IPS-NIHi7 (cell line): Measurements from ENCODE around the gene PTK6.
"Not testable (repeated sequence)": the region's sequence is repeated elsewhere in the genome, so short reads cannot be mapped to it uniquely, and the experiment has no call there.

Experiments
- DNase-seq: peaks from one replicate; pipeline ENCODE4 v3.0.0; 2012; ENCODE audit warnings: mixed read lengths; ENCODE audit errors: extremely low spot score

The PTK6 gene

DNA sequence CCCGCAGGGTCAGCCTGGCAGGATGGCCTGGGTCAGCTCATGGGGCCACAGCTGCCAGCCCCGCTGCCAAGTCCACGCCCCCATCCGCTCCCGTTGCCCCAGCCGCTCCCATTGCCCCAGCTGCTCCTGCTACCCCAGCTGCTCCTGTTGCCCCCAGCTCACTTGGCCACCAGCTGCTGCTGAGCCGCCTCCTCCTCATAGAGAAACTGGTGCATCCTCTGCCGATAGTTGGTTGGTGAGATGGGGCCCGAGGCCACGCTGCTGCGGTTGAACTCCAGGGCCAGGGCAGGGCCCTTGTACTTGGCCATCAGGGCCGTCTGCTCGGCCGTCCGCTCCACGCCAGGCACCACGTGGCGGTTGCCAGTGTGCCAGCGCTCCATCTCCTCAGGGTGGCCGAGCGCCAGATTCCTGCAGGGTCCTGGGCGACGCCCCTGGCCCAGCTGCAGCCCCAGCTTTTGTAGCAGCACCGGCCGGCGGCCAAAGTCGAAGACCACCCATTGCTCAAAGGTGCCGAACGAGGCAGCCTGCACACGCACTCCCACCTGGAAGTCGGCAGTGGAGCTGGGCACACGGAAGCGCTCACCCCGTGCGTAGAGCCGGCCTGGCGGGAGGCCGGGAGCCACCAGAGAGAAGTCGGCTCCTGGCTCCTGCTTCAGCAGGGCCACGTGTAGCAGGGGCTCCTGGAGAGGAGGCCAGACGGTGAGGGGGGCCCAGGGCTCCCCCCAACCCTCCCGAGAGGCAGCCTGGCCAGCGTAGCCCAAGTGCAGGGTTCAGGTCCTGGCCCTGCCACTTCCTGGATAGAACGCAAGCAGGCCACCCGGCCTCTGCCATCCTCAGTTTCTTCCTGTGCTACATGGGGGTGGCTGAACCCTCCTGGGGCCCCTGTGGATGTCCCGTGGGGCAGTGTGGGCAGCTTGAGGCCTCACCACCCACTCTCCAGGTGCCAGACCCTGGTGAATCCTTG, 32.1 kb upstream of the PTK6 start:
- DNase-seq = no peak

DNA sequence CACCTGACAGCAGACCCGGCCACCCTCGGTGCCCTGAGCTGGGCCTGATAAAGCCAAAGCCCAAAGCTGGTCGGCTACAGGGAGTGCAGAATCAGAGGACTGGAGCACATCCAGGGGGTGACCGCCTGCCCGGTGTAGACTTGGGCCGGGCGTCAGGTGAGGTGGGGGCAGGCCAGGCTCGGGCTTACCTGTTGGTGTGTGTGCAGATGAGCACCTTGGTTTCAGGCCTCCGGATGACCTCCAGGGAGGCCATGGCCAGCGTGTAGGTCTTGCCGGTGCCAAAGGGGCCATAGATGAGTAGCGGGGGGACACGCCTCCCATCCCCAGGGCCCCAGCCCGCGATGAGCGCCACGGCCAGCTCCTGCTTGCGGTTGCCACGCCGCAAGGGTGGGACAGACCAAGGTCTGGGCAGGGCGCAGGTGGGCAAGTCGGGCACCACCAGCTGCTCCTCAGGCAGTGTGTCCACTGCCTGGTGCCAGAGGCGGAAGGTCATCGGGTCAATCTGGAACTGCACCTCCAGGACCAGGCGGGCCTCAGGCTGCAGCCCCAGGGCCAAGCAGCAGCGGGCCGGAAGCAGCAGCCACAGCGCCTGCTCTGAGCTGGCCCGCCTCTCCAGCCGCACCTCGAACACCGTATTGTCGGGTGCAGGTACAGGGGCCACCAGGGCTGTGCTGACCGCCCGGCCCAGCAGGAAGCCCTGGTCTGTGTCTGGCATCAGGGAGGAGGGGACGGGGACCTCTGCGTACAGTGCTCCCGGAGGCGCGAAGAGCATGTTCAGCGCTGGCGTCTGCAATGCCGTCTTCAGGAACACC, 31.2 kb upstream of the PTK6 start:
- no peak for DNase-seq

DNA sequence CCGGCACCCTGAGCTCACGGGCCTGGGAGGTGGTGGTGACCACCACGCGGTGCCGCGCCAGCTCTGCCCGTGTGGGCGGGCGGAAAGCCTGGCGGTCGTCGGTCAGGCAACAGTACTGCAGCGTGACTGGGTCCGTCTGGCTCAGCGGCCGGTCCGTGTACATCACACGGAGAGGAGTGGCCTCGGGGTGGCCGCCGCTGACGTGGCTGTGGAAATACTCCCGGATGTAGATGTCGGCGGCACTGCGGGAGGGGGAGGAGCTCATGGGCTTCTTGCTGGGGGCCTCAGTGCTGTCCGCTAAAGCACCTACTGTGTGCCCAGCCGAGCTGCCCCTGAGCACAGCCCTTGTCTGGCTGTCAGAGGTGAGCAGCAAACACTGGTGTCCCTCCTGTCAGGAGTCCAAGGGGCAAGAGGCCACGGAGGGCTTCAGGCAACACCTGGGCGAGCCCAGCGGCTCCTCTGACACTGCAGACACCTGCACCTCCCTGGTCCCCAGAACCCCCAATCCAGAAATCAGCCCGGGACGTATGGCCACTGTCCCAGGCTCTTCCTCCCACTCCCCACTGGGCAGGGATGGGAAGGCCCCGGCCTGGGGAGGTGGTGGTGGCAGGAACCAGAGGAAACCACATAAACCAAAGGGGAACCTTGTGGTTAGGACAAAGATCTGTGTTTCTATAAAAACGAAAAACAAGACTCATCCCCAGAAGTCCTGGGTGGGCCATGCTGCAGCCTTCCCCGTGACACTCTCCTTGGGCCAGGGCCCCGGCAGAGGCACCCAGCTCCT, 30.4 kb upstream of the PTK6 start:
- no peak for DNase-seq

DNA sequence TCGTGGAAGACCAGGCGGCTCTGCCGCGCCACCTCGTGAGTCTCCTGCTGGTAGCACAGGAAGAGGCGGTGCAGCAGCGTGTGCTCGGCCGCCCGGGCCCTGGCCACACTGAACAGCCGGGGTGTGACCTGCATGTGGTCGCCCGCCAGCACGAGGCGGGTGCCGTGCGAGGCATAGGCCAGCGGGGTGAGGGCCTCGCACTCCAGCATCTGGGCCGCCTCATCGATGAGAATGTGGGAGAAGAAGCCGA, 29.9 kb upstream of the PTK6 start:
- no peak for DNase-seq

DNA sequence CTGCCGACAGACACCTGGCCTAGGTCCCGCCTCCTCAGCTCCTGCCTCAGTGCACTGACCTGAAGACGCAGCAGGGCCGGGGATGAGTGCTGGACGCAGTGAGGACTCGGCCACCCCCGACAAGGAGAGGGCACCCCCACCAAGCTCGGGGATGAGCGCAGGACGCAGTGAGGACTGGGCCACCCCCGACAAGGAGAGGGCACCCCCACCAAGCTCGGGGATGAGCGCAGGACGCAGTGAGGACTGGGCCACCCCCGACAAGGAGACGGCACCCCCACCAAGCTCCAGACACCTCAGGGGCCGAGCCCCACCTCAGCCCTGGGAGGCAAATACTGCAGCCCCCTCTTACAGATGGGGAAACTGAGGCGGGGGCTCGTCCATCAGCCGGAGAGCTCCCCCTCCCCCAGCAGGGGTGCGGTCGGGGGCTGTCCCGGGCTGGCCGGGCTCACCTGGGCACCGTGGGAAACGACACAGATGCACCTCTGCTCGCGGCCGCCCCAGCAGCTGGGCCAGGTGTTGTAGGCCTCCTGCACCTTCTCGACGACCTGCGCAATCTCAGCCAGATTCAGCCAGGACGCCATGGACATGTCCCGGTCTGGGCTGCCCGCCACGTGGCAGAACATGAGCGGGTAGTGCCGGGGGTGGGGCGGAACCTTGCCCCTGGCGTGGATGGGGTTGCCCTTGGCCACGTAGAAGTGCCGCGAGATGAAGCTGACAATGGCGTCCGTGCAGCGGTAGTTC, 29.4 kb upstream of the PTK6 start:
- DNase-seq = no peak

DNA sequence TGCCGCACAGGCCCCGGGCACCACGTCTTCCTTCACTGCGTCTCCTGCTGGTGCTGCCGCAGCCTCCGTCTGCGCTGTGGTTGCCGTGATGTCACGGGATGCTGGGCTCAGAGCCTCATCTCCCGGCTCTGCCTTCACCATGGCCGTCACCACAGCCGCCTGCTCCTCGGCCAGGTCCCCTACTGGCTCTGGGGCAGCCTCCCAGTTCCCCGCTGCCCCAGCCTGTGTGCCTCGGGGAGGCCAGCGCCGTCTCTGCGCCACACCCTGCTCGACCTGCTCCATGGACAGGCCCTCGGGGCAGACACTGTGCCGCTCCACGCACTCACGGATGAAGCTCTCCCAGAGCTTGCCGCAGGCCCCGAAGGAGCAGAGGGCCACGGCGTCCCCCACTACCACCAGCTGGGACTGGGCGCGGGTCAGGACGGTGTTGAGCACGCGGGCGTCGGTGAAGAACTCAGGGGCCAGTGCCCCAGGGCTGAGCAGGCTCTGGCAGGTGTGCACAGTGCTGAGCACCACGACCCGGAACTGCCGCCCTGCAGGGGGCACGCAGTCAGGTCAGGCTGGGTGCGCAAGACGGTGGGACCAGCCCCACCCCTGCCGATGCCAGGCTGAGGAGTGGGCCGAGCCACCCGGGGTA, 28.6 kb upstream of the PTK6 start:
- DNase-seq = no peak

DNA sequence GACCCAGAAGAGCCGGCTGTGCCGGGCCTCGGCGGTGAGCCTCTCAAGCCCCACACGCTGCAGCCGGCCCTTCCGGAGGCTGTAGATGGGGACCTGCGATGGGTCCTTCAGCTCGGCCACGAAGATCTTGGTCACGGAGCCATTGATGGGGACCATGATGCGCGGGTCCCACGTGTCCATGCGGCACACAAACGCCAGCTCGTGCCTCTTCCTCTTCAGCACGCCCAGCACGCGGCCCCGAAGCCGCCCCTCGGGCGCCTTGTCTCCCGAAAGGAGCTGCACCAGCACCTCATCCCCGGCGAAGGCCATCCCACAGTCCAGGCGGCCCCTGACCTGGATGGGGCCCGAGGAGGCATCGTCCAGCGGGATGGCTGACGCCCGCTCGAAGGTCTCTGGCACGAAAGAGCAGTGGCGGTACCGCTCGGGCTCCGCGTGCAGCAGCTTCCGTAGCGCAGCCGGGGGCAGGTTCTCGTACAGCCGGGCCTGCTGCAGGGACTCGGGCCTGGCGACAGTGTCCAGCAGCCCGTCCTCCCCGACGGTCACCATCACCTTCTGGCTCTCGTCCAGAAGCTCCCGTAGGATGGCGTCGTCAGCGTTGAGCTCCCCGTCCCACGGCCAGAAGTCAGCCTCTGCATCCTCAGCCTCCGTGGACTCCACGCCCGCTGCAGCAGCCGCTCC, 28.0 kb upstream of the PTK6 start:
- no peak for DNase-seq

DNA sequence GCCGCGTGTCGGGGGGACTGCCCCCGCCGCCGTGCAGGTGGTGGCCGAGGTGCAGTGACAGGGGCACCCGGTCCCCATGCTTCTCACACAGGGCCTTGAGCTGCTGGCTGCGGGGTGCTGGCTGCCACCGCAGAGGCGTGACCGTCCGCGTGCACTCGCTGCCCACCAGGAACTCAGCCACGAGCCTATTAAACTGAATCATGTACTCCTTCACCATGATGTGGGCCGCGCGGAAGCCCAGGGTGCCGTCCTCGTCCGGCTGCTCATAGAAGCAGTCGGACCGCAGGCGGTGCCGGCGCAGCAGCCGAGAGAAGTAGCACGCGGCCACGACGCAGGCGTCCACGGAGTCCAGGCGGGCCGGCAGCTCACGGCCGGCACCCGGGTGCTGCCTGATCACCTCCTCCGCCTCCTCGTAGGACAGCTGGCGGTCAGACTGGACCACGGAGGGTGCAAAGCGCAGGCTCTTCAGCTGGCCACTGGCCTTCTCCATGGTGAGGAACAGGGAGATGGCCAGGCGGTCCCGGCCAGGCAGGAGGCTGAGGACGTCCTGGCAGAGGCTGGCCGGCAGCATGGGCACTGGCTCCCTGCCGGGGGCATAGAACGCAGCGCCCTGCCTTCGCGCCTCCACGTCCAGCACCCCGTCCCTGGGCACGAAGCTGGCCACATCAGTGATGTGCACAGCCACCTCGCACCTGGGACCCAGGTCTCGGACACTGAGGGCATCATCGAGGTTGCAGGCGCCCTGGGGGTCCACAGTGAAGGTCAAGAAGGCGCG, 27.0 kb upstream of the PTK6 start:
- no peak for DNase-seq

DNA sequence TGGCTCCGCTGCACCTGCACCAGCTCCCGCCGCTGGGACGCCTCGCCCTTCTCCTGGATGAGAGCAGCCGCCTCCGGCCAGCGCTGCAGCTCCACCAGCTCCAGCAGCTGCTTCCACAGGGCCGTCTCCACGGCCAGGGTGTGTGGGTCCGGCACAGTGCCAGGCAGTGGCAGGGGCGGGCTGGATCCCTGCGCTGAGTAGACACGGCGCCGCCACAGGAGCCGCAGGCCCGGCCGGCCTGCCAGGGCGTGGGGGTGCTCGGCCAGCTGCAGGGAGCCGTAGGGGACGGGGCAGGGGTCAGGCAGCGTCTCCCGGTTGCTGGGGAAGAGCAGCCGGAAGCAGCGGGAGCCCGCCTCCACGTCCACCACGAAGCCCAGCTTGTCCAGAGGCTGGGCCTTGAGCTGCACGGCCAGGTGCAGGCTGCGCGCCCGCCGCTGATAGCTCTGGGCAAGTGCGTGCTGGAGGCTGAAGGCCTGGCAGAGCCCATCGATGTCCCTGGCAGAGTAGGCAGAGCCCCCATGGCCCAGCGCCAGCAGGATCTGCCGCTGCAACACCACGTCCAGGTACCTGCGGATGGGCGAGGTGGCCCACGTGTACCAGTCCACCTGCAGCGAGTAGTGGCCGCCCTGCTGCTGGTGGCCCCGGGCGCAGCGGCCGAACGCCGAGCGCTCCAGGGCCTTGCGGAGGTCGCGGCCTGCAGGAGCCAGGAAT, 26.2 kb upstream of the PTK6 start:
- no peak for DNase-seq

DNA sequence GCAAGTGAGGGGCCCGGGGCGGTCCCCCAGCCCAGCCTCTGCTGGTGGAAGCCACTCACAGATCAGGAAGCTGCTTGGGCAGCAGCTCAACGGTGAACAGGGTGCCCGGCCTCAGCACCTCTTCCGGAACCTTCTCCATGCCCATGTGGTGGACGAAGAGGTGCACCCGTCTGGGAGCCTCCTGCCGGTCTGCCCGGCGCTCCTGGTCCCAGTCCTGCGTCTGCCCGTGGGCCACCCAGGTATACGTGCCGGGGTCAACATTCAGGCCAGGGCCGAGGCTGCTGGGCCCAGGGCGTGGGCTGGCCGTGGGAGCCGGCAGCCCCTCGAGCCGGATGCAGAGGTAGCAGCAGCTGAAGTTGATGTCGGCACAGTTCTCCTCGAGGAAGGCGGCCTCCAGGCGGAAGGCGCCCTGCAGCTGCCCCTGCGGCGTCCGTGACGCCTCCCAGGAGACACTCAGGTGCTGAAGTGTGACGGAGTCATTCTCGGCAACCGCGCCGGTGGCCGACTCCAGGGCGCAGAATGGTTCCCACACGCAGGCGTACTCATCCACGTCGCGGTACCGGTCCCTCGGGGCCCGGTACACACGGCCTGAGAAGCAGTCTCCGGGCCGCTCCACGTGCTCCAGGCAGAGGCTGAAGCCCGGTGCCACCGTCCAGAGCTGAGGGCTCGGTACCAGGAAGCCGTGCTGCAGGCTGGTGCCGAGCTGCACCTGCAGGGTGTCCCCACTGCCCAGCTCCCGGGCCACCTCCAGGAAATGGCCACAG, 25.5 kb upstream of the PTK6 start:
- no peak for DNase-seq

DNA sequence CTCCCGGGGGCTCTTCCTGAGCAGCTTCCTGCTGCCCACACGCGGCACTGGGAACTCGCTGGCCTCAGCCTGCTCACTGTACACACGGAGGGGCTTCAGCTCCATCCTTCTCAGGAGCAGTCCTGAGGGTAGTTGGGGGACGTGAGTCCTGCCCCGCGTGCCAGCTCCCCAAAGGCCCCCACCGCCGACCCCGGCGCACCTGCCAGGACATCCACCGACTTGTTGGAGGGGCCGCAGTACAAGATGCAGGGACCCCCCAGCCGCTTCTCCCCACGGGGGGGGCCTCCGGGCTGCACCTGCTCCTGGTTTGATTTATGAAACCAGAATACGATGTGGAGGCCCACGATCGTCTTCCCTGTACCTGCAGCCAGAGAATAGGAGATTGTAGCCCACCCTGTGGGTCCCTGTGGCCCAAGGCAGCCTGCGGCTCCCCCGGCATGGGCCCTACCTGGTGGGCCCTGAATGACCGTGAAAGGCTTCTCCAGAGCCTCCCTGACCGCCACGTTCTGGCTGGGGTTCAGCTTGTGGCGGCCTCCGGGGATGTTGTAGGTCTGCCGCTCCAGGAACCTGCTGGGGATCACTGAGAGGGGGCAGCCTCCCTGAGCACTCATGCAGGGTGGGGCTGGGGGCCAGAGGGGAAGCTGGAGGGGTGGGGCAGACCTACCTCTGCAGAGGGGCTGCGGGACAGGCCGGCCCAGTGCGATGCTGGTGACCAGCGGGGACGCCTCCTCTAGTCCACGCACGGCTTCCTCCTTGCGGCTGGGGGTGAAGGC, 24.6 kb upstream of the PTK6 start:
- DNase-seq = no peak

DNA sequence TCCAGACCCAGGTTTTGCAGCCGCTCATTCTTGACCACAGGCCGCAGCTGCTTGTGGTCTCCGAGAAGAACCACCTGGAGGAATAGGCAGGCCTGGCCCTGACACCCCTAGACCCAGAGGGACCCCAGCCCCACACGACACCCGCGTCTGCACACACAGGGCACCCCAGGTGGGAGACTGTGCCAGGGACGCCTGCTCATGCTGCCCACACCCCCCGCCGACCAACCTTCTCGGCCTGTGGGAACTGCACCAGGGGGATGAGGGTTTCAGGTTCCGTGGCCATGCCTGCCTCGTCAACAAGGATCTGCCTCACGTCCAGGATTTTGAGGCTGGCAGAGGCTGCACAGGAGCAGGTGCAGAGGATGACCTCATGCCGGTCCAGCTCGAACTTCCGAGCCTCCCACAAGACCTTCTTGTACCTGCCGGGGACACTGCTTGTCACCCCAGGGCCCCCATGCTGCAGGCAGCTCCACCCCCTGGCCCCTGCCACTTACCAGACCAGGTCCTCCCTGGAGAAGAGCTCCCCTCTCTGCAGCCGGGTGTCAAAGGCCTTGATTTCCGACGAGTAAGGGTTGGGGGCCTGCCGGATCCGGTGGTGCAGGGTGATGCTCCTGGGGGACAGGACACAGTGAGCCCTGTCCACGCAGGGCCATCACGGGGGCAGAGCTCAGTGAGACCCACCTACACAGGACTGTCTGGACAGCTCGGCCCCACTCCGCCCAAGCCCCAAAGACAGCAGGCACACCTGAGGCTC, 23.9 kb upstream of the PTK6 start:
- DNase-seq = no peak

DNA sequence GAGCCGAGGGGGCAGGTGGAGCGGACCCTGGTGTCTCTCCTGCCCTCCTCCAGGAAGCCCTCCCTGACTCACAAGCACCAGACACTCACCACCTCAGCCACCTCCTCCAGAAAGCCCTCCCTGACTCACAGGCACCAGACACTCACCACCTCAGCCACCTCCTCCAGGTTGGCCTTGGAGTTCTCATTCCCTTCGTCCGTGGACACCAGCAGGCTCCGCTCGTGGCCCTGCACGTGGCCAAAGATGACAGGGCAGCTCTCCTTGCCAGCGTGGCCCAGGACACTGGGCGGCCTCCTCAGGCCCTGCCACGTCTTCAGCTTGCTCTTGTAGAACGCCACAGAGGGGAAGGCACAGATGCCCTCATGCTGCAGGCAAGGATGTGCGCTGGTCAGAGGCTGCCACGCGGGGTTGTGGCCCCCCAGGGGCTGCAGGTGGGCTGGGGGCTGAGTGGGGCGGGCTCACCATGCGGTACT, 23.2 kb upstream of the PTK6 start:
- DNase-seq = no peak

DNA sequence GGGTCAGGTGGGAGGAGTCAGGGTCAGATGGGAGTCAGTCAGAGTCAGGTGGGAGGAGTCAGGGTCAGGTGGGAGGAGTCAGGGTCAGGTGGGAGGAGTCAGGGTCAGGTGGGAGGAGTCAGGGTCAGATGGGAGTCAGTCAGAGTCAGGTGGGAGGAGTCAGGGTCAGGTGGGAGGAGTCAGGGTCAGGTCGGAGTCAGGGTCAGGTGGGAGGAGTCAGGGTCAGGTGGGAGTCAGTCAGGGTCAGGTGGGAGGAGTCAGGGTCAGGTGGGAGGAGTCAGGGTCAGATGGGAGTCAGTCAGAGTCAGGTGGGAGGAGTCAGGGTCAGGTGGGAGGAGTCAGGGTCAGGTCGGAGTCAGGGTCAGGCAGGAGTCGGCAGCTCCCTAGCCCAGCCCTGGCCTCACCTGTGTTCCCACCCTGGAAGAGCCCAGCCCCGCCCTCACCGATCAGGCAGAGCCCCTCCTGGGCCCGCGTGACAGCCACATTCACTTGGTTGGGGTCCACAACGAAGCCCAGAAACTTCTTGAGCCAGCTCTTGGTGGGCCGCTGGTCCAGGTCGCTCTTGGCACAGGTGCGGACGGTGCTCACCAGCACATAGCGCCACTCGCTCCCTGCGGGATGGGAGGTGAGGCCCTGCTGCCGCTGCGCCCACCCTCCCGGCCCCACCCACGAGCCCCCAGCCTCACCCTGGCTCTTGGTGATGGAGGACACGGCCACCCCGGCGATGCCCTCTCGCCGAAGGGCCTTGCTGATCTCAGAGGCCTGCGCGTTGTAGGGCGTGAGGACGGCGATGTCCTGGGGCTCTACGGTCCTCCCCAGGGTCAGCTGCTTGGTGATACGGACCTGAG, 22.5 kb upstream of the PTK6 start:
- DNase-seq = not testable (repeated sequence)

DNA sequence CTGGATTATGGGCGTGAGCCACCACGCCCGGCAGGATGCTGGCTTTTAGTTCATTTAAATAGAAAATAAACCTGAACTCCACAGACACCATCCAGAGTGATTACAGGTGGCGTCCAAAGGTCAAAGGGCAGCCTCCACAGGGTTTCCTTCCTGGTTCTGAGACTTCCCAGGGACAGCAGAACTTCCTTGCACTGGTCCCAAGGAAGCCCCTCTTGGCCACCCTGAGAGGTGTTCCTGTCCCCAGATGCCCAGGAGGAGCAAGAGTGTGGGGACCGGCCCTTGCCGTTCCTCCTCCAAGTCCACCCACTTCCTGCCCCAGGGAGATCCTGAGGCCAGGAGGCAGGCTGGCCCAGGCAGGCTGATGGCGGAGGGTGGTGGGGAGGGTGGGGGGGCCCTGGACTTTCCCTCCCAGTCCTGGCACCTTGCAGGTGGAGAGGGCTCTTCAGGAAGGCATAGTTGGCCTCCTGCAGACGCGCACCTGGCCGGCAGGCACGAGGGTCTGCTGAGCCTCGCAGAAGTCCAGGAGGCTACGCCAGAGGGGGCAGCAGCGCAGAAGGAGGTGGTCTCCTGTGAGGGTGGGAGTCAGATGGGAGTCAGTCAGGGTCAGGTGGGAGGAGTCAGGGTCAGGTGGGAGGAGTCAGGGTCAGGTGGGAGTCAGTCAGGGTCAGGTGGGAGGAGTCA, 21.8 kb upstream of the PTK6 start:
- DNase-seq = no peak
